Stimulated activated CD4-positive, alpha-beta T cell treated with anti-CD3 and anti-CD28 coated beads, TNF-alpha, amount 100 ng/mL, for 24 hours (primary cell): ENCODE measurements around the gene ATP5F1B.
A peak's percentile ranks its signal among the peaks of the same experiment; 100 is the strongest.
"Not testable (repeated sequence)": the region's sequence is repeated elsewhere in the genome, so short reads cannot be mapped to it uniquely, and the experiment has no call there.

Experiments used
- DNase-seq, 3 experiments: peaks; one replicate each; pipeline ENCODE4 v3.0.0-alpha.2; 2020; ENCODE audit warnings: low read depth in 3 of 3

The ATP5F1B gene

GRCh38 chr12:56645717-56646446 is at the start of gene ATP5F1B:
Gene ATP5F1B, minus strand, starts transcription at chr12:56645984. Its CDS starts 21 bp downstream, at chr12:56645963.
- DNase-seq = peak; percentile 72 to 89 (median 85)

- DNase-seq = no peak
Measured at GRCh38 chr12:56694161-56694560, 48.4 kb upstream of the ATP5F1B start.

GRCh38 chr12:56688846-56689109 is 43.0 kb upstream of the ATP5F1B start:
- no peak for DNase-seq

- peak; percentile 94 to 98 (median 95) for DNase-seq
Measured at GRCh38 chr12:56688129-56688845, 42.5 kb upstream of the ATP5F1B start, which contains the start of gene PTGES3. Gene PTGES3, minus strand, starts transcription at chr12:56688284. Its CDS starts 285 bp downstream, at chr12:56687999.

GRCh38 chr12:56687223-56688128 is 41.7 kb upstream of the ATP5F1B start:
- peak in 1 of 3 experiments; percentile 43 for DNase-seq

GRCh38 chr12:56684745-56685359 is 39.1 kb upstream of the ATP5F1B start:
- no peak for DNase-seq

GRCh38 chr12:56682323-56682722 is 36.5 kb upstream of the ATP5F1B start:
- no peak for DNase-seq

GRCh38 chr12:56679883-56680575 is 34.2 kb upstream of the ATP5F1B start:
- no peak for DNase-seq

- DNase-seq = no peak
Measured at GRCh38 chr12:56678852-56679251, 33.1 kb upstream of the ATP5F1B start.

- no peak for DNase-seq
Measured at GRCh38 chr12:56677680-56678079, 31.9 kb upstream of the ATP5F1B start.

- no peak for DNase-seq
Measured at GRCh38 chr12:56676851-56677580, 31.2 kb upstream of the ATP5F1B start.

- no peak for DNase-seq
Measured at GRCh38 chr12:56671608-56672007, 25.8 kb upstream of the ATP5F1B start.

- DNase-seq = no peak
Measured at GRCh38 chr12:56670836-56671235, 25.1 kb upstream of the ATP5F1B start.

- DNase-seq = no peak
Measured at GRCh38 chr12:56668197-56668457, 22.3 kb upstream of the ATP5F1B start.

- no peak for DNase-seq
Measured at GRCh38 chr12:56661979-56662638, 16.3 kb upstream of the ATP5F1B start.

GRCh38 chr12:56661560-56661959 is 15.8 kb upstream of the ATP5F1B start:
- DNase-seq = no peak

GRCh38 chr12:56658921-56659320 is 13.1 kb upstream of the ATP5F1B start:
- no peak for DNase-seq

GRCh38 chr12:56657416-56658379 is 11.9 kb upstream of the ATP5F1B start:
- no peak for DNase-seq

- not testable (repeated sequence) for DNase-seq
Measured at GRCh38 chr12:56653781-56654180, 8.0 kb upstream of the ATP5F1B start.
